ENCODE results near the gene CLDN6. TPM values are rescaled to one million over a fixed set of nuclear protein-coding genes. Genes with fewer than 3 reads are reported as not detected.

The CLDN6 gene
- total and polyA plus RNA-seq, 2 experiments from 2014 or later = 0.33 TPM; not detected in 1

DNA sequence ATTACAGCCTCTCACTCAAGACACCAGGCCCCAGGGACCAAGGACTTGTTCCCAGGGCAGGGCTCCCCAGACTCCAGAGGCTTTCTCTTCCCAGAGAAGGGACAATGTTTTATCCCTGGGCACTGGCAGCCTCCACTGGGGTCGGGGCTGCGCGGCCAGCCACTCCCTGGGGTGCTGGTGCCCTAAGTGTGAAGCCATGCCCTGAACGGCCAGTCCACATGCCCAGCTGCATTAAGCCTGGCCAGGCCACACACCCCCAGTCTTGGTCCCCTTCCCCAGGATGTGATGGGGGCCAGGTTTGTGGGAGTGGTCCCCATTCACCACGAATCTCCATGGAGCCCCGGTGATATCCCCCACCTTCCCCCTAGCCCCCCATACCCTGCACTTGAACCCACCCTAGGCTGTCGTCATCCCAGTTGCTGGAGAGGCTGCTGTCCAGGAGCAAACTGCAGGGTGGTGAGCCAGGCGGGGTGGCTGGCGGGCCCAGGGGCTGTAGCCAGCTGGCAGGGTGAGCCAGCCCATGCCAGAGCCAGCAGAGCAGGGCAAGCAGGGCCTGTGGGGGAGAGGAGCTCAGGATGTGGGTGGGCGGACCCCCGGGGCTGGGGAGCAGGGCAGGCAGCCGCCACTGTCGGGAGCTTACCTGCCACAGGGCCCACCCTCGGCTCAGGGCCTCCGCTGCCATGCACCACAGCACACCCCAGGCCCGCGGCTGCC is 44.2 kb downstream of the CLDN6 start:
- no peaks in the 10 kb centered on the region for H3K79me2 ChIP-seq (ENCODE audit: insufficient read depth)
- no peak for DNase-seq
- H4K20me1 ChIP-seq (ENCODE audit: insufficient read depth) = no peaks in the 10 kb centered on the region
- H3K36me3 ChIP-seq (ENCODE audit: low read depth) = no peaks in the 10 kb centered on the region
- no peak overlapping the region for H3K9ac ChIP-seq
- H2AFZ ChIP-seq = no peak overlapping the region
- H3K9me3 ChIP-seq (ENCODE audit: low read depth) = no peaks in the 10 kb centered on the region
- TF ChIP-seq EZH2 (IDR thresholded peaks at IDR 0.05; ENCODE audit: insufficient read depth, poor library complexity, severe bottlenecking) = no peak
- TF ChIP-seq EZH2phosphoT487 (IDR thresholded peaks at IDR 0.05; ENCODE audit: insufficient read depth, low read depth) = no peak
- H3K27ac ChIP-seq = no peak overlapping the region
- no peaks in the 10 kb centered on the region for H3K9me2 ChIP-seq (ENCODE audit: insufficient read depth)
- H3K27me3 ChIP-seq (replicated peaks; ENCODE audit: insufficient read depth) = no peaks in the 10 kb centered on the region
- in situ Hi-C loops (cut with MboI) = no loop called here
- H3K4me1 ChIP-seq (ENCODE audit: insufficient read depth) = no peaks in the 10 kb centered on the region
- H3K4me2 ChIP-seq (ENCODE audit: unreplicated experiment) = no peak overlapping the region
- H3K4me3 ChIP-seq = no peak overlapping the region
- H3F3A ChIP-seq (ENCODE audit: insufficient read depth) = no peaks in the 10 kb centered on the region
- 90 to 96% methylated on average over 13 to 15 of the region's 17 CpGs for WGBS, 2 experiments (ENCODE audit: low coverage in 1 of 2, low lambda C conversion rate in 2 of 2, missing lambda C conversion rate in 2 of 2)

DNA sequence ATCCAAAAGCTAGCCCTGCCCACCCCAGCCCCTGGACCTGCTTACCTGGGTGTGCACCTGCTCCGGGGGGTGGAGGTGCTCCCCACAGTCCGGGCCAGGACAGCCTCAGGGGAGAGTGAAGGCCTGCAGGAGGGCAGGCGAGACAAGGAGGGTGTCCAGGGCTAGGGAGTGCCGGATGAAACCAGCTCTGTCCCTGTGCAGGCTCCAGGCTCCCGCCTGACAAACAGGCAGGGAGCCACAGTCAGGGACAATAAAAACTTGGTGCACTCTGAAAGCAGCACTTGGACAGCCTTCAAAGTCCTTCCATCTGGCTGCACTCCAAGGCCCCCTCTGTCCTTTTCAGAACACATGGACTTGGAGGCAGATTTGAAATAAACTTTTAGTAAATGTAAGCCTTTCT is 44.9 kb downstream of the CLDN6 start:
- Histone ChIP-seq H2AFZ (no peak overlapping the region), H3K9me2 (ENCODE audit: insufficient read depth) (no peaks in the 10 kb centered on the region), H3K4me3 (no peak overlapping the region), H3K36me3 (ENCODE audit: low read depth) (no peaks in the 10 kb centered on the region), H3K79me2 (ENCODE audit: insufficient read depth) (no peaks in the 10 kb centered on the region), H3F3A (ENCODE audit: insufficient read depth) (no peaks in the 10 kb centered on the region), H3K27ac (no peak overlapping the region), H3K9ac (no peak overlapping the region), H3K4me2 (ENCODE audit: unreplicated experiment) (no peak overlapping the region), H3K4me1 (ENCODE audit: insufficient read depth) (no peaks in the 10 kb centered on the region), H4K20me1 (ENCODE audit: insufficient read depth) (no peaks in the 10 kb centered on the region), H3K27me3 (replicated peaks; ENCODE audit: insufficient read depth) (0 out of 2 replicates have a peak, but pooled peaks cover under 1% of the 10 kb centered on the region), H3K9me3 (ENCODE audit: low read depth) (no peaks in the 10 kb centered on the region)
- DNase-seq = no peak
- in situ Hi-C loops (cut with MboI) = no loop called here
- whole genome bisulfite sequencing, 2 experiments (ENCODE audit: low coverage in 1 of 2, low lambda C conversion rate in 2 of 2, missing lambda C conversion rate in 2 of 2) = 92 to 93% methylated on average over 5 of the region's 5 CpGs
- TF ChIP-seq EZH2phosphoT487 (IDR thresholded peaks at IDR 0.05; ENCODE audit: insufficient read depth, low read depth) = no peak
- TF ChIP-seq EZH2 (IDR thresholded peaks at IDR 0.05; ENCODE audit: insufficient read depth, poor library complexity, severe bottlenecking) = no peak

GRCh38 chr16:2971985-2972784 is 45.8 kb downstream of the CLDN6 start:
- Histone ChIP-seq H3K27ac (no peak overlapping the region), H3K4me3 (no peak overlapping the region)

GRCh38 chr16:2971134-2971984 is 46.6 kb downstream of the CLDN6 start:
- Histone ChIP-seq H3K36me3 (ENCODE audit: low read depth) (no peaks in the 10 kb centered on the region), H2AFZ (no peak overlapping the region), H3F3A (ENCODE audit: insufficient read depth) (no peaks in the 10 kb centered on the region), H3K27ac (no peak overlapping the region), H3K4me1 (ENCODE audit: insufficient read depth) (no peaks in the 10 kb centered on the region), H3K9me2 (ENCODE audit: insufficient read depth) (no peaks in the 10 kb centered on the region), H3K79me2 (ENCODE audit: insufficient read depth) (no peaks in the 10 kb centered on the region), H3K4me2 (ENCODE audit: unreplicated experiment) (no peak overlapping the region), H4K20me1 (ENCODE audit: insufficient read depth) (no peaks in the 10 kb centered on the region), H3K4me3 (no peak overlapping the region), H3K9ac (no peak overlapping the region), H3K27me3 (replicated peaks; ENCODE audit: insufficient read depth) (peaks cover 10% of the 10 kb centered on the region; the same call in 1 of the 2 replicates), H3K9me3 (ENCODE audit: low read depth) (no peaks in the 10 kb centered on the region)
- no peak for TF ChIP-seq EZH2 (IDR thresholded peaks at IDR 0.05; ENCODE audit: insufficient read depth, poor library complexity, severe bottlenecking)
- TF ChIP-seq EZH2phosphoT487 (IDR thresholded peaks at IDR 0.05; ENCODE audit: insufficient read depth, low read depth) = no peak
- WGBS, 2 experiments (ENCODE audit: low coverage in 1 of 2, low lambda C conversion rate in 2 of 2, missing lambda C conversion rate in 2 of 2) = 96% methylated on average over 33 of the region's 35 CpGs
- in situ Hi-C loops (cut with MboI) = no loop called here
- DNase-seq = no peak

More at GRCh38 chr16:2971985-2972784, 45.8 kb downstream of the CLDN6 start:
- no peaks in the 10 kb centered on the region for H3K79me2 ChIP-seq (ENCODE audit: insufficient read depth)
- no peak overlapping the region for H2AFZ ChIP-seq
- H3K36me3 ChIP-seq (ENCODE audit: low read depth) = no peaks in the 10 kb centered on the region
- H3K9ac ChIP-seq = no peak overlapping the region
- peaks cover 10% of the 10 kb centered on the region; the same call in 1 of the 2 replicates for H3K27me3 ChIP-seq (replicated peaks; ENCODE audit: insufficient read depth)
- H3K9me2 ChIP-seq (ENCODE audit: insufficient read depth) = no peaks in the 10 kb centered on the region
- no peaks in the 10 kb centered on the region for H3F3A ChIP-seq (ENCODE audit: insufficient read depth)
- in situ Hi-C loops (cut with MboI) = no loop called here
- H4K20me1 ChIP-seq (ENCODE audit: insufficient read depth) = no peaks in the 10 kb centered on the region
- H3K4me2 ChIP-seq (ENCODE audit: unreplicated experiment) = no peak overlapping the region
- no peaks in the 10 kb centered on the region for H3K9me3 ChIP-seq (ENCODE audit: low read depth)
- WGBS, 2 experiments (ENCODE audit: low coverage in 1 of 2, low lambda C conversion rate in 2 of 2, missing lambda C conversion rate in 2 of 2) = 80 to 87% methylated on average over 14 to 15 of the region's 15 CpGs
- no peak for DNase-seq
- H3K4me1 ChIP-seq (ENCODE audit: insufficient read depth) = no peaks in the 10 kb centered on the region
- TF ChIP-seq EZH2 (IDR thresholded peaks at IDR 0.05; ENCODE audit: insufficient read depth, poor library complexity, severe bottlenecking) (no peak), EZH2phosphoT487 (IDR thresholded peaks at IDR 0.05; ENCODE audit: insufficient read depth, low read depth) (no peak)
